Activated T-helper 2 cell treated with anti-CD3 and anti-CD28 coated beads, Interferon-gamma antibody, Interleukin-2, Interleukin-4, amounts not matched to agents 10 μg/mL and 5 μg/mL and 100 μg/mL, durations not matched to agents 14 hours and 24 hours and 36 hours (primary cell): Measurements from ENCODE around the gene NPY4R2. TPM values are rescaled to one million over a fixed set of nuclear protein-coding genes. Genes with fewer than 3 reads are reported as not detected.
"Not testable (repeated sequence)": the region's sequence is repeated elsewhere in the genome, so short reads cannot be mapped to it uniquely, and the experiment has no call there.

Experiments
- DNase-seq: peaks from one replicate; pipeline ENCODE4 v3.0.0; 2021; ENCODE audit warnings: low spot score
- H3K27ac Mint-ChIP-seq: one replicate; pipeline ENCODE4 v1.8.0; 2021; ENCODE audit warnings: mixed read lengths
- H3K27me3 Mint-ChIP-seq: one replicate; pipeline ENCODE4 v1.8.0; 2021; ENCODE audit warnings: low read depth, mixed read lengths
- H3K36me3 Mint-ChIP-seq: one replicate; pipeline ENCODE4 v1.8.0; 2021; ENCODE audit warnings: low read depth, mixed read lengths
- H3K4me1 Mint-ChIP-seq: one replicate; pipeline ENCODE4 v1.8.0; 2021; ENCODE audit warnings: low read depth, mixed read lengths
- H3K4me3 Mint-ChIP-seq: one replicate; pipeline ENCODE4 v1.8.0; 2021; ENCODE audit warnings: low read depth, mild to moderate bottlenecking, moderate library complexity, mixed read lengths
- H3K9me3 Mint-ChIP-seq: one replicate; pipeline ENCODE4 v1.8.0; 2021; ENCODE audit warnings: mixed read lengths
- intact Hi-C: fragments of 100-400 bp; cut with micrococcal nuclease; formaldehyde crosslinking; loops from one replicate; pipeline ENCODE4 v1.15.1; 2023
- total RNA-seq: library from RNA; stranded (reverse); gene quantifications from 2 replicates; pipeline ENCODE4 v1.2.3, GENCODE V29; 2022

Gene NPY4R2, protein sequence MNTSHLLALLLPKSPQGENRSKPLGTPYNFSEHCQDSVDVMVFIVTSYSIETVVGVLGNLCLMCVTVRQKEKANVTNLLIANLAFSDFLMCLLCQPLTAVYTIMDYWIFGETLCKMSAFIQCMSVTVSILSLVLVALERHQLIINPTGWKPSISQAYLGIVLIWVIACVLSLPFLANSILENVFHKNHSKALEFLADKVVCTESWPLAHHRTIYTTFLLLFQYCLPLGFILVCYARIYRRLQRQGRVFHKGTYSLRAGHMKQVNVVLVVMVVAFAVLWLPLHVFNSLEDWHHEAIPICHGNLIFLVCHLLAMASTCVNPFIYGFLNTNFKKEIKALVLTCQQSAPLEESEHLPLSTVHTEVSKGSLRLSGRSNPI
- not detected in 2 replicates for total RNA-seq

DNA sequence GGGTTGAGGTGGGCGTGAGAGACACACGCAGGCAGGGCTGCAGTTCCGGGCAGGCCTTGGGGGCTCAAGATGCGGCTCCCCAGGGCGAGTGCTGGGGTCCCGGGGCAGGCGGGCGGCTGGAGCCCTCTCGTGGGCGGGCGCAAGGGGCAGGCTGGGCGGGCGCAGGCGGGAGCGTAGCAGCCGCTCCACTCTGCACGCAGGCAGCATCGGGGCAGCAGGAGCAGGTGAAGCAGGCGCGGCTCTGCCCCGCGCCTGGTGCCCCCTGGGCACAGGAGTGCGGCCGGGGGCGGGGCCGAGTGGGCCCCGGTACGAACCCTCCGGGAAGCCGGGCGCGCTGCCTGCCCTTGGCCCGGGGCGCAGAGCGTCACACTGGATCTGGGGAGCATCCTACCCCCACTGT lies at the start of gene NPY4R2:
TSS of gene NPY4R2 (plus strand) at position 188 of the 400 bp plus-strand sequence. CDS start 3,326 bp downstream, outside the sequence.
- H3K9me3 Mint-ChIP-seq, intact Hi-C loops, H3K4me3 Mint-ChIP-seq, H3K4me1 Mint-ChIP-seq, DNase-seq, H3K27ac Mint-ChIP-seq, H3K36me3 Mint-ChIP-seq, H3K27me3 Mint-ChIP-seq: not testable (repeated sequence)

DNA sequence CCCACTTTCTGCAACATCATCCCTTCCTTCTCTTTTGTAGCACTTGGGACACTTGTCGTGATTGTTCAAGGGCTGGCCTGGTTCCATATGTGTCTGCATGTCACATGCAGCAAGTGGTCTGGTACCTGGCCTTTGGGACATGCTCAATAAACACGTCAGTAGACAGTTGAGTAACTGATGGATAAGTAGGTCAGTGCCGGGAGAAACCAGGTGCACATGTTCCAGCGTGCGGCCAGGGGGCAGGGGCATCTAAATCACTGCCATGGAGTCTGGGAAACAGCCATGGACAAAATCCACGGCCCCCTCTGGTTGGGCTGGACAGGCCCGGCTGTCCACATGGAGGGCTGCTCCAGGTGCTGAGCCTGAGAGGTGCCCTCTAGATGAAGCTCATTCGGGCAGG lies 47.6 kb upstream of the NPY4R2 start:
- H3K4me3 Mint-ChIP-seq, intact Hi-C loops, H3K4me1 Mint-ChIP-seq, H3K27ac Mint-ChIP-seq, H3K36me3 Mint-ChIP-seq, H3K27me3 Mint-ChIP-seq, H3K9me3 Mint-ChIP-seq, DNase-seq: not testable (repeated sequence)

DNA sequence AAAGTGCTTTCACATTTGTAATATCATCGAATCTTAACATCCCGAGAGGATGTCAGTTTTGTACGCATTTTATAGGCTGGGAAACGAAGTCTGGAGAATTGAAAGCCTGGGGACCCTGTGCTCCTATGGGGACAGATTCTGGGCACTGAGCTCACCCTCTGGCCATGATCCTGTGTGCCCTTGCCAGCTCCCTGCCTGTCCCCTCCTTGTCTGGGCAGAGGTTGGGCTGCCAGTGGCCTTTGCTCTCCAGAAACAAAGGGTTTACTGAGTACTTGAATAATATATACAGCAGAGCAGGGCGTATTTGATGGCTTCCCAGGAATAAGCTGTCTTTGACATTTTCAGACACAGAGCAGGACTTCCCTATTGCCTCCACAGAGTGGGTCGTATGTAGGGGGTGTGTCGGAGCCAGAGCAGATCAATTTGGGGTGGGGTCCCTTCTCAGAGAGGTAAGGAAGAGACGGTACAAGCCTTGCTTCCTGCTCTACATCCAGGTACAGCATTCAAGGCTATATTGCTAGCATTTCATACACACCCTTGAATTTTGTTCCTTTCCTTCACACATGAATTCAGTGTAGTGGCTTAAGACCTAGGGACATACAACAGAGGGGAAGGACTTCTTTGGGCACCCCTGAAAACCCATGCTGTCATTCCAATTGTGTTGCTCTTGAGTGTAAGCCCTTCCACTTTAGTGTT lies 46.8 kb upstream of the NPY4R2 start:
- DNase-seq, H3K27me3 Mint-ChIP-seq, H3K4me3 Mint-ChIP-seq, H3K4me1 Mint-ChIP-seq, H3K9me3 Mint-ChIP-seq, H3K36me3 Mint-ChIP-seq, H3K27ac Mint-ChIP-seq, intact Hi-C loops: not testable (repeated sequence)

DNA sequence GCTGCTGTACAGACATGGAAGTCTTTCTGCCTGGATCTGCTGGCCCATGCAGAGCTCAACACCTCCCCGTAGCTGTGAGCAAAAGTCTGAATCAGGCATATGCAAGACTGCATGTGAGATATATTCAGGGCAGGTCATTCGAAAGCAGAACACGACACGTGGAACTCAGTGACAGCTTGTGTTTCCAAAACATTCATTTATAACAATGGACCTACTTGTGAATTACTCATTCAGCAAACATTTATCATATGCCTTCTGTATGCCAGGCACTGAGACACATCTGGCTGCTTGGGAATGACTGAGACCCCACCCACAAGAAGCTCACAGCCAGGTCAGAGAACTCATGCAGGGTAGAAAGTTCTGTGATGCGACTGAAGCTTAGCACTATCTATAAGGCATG lies 46.2 kb upstream of the NPY4R2 start:
- intact Hi-C loops, H3K9me3 Mint-ChIP-seq, H3K27ac Mint-ChIP-seq, H3K4me1 Mint-ChIP-seq, DNase-seq, H3K36me3 Mint-ChIP-seq, H3K4me3 Mint-ChIP-seq, H3K27me3 Mint-ChIP-seq: not testable (repeated sequence)

- H3K27me3 Mint-ChIP-seq, H3K4me1 Mint-ChIP-seq, H3K4me3 Mint-ChIP-seq, H3K27ac Mint-ChIP-seq, H3K36me3 Mint-ChIP-seq, intact Hi-C loops, DNase-seq, H3K9me3 Mint-ChIP-seq: not testable (repeated sequence)
These were observed 34.2 kb upstream of the NPY4R2 start for GRCh38 chr10:47884239-47884638.

DNA sequence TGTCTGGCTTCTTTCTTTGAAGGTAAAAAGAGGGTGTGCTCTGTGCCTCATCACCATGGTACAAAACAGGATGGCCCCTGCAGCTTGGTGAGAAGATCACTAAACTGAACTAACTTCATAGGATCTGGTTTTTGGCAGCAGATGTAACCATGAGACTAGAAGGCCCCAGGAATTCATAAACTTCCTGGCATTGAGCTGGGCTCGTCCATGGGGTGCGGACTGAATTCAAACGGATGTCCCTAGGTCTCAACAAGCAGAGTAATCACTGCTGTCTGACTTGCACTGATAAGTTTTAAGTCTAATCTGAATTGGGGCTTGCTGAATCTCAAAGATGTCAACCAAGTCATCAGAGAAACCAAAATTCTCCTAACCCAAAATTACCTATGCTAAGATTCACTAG lies 33.5 kb upstream of the NPY4R2 start:
- H3K27me3 Mint-ChIP-seq, H3K36me3 Mint-ChIP-seq, H3K9me3 Mint-ChIP-seq, H3K4me1 Mint-ChIP-seq, H3K27ac Mint-ChIP-seq, H3K4me3 Mint-ChIP-seq, intact Hi-C loops, DNase-seq: not testable (repeated sequence)

DNA sequence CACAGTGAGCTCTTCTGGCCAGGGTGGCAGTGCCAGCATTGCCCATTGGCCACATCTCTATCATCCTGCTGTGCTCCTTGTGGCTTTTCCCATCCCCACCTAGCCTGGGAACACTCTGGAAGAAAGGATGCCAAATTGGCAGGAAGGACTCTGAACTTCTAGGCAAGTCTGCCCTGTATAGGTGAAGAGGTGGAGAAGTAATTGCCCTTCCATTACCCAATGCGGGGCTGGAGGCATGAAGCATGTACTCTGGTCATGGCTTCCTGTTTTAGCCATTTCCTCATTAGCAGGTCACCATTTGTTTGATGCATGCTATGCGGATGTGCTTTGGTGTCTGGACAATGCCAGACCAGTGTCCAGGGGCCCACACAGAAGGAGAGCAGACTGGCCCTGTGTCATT lies 32.1 kb upstream of the NPY4R2 start:
- H3K36me3 Mint-ChIP-seq, intact Hi-C loops, H3K27me3 Mint-ChIP-seq, H3K27ac Mint-ChIP-seq, H3K9me3 Mint-ChIP-seq, H3K4me1 Mint-ChIP-seq, H3K4me3 Mint-ChIP-seq, DNase-seq: not testable (repeated sequence)

GRCh38 chr10:47886827-47887226 lies 31.6 kb upstream of the NPY4R2 start:
- DNase-seq, H3K27me3 Mint-ChIP-seq, intact Hi-C loops, H3K36me3 Mint-ChIP-seq, H3K4me1 Mint-ChIP-seq, H3K27ac Mint-ChIP-seq, H3K4me3 Mint-ChIP-seq, H3K9me3 Mint-ChIP-seq: not testable (repeated sequence)

DNA sequence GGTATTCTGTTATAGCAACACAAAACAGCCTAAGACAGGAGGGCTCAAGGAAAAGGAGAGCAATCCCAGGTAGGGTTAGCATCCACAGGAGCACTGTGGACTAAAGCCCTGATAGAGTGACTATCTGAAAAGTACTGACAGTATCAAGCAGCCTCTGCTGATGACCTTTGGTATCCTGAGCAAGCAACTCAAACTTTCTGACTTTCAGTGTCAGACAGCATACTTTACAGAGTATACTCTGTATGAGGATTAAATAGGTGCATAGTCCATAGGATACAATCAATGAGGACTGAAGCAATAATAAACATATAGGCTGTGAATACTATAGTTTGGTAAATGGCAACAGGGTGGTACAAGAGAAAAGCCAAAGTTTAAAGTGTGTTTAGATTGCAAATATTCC lies 27.7 kb upstream of the NPY4R2 start:
- H3K27ac Mint-ChIP-seq, H3K27me3 Mint-ChIP-seq, H3K4me1 Mint-ChIP-seq, H3K9me3 Mint-ChIP-seq, intact Hi-C loops, DNase-seq, H3K4me3 Mint-ChIP-seq, H3K36me3 Mint-ChIP-seq: not testable (repeated sequence)

DNA sequence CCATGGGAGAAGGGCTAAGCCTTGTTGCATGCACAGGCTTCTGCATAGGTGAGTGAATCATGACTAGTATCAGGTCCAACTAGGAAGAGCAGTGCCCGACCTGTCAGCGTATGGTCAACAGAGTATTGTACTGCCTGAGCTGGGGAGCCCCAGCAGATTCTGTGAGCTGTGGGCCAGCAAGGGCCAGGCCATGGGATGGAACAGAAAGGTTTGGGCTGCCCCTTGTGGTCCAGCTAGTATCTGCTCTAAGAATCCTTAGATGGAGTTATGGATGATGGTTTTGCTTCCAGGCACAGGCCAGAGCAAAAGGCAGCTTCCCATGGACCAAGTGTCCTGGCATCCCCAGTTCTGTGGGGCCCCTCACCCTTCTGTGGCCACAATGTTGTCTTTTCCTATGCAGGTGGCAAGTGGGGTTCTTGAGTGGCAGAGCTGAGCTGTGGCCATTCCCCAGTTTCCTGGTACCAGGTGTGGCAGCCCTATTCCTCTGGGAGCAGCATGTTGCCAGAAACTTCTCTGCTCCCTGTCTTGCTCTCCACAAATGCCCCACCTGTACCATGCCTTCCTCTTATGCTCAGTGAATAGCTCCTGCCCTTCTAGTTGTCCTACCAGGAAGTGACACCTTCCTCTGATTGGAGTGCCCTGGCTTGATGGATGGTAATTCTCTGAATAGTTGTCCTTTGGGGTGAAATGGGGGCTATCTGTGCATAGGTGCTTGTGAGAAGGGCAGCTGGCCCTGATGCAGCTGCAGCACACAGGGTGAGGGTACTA lies 25.8 kb upstream of the NPY4R2 start:
- intact Hi-C loops = not testable (repeated sequence)

DNA sequence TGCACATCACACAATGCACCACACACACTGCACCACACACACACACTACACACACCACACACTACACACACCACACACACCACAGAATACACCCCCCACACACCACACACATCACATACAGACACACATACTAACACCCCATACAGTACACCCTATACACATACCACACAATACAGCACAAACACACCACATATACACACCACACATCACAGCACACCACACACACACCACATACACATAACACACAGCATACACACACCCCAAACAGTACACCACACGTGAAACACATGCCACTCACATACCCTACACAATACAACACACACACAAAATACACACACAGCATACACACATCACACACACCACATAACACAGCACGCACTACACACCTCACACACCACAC lies 23.9 kb upstream of the NPY4R2 start:
- H3K4me1 Mint-ChIP-seq, intact Hi-C loops, H3K9me3 Mint-ChIP-seq, H3K27me3 Mint-ChIP-seq, H3K4me3 Mint-ChIP-seq, H3K27ac Mint-ChIP-seq, DNase-seq, H3K36me3 Mint-ChIP-seq: not testable (repeated sequence)

More for the DNA sequence above, 25.8 kb upstream of the NPY4R2 start:
- not testable (repeated sequence) for H3K36me3 Mint-ChIP-seq, DNase-seq, H3K27ac Mint-ChIP-seq, H3K9me3 Mint-ChIP-seq, H3K4me3 Mint-ChIP-seq, H3K4me1 Mint-ChIP-seq, H3K27me3 Mint-ChIP-seq

- H3K27me3 Mint-ChIP-seq, H3K9me3 Mint-ChIP-seq, H3K4me1 Mint-ChIP-seq, DNase-seq, intact Hi-C loops, H3K4me3 Mint-ChIP-seq, H3K27ac Mint-ChIP-seq, H3K36me3 Mint-ChIP-seq: not testable (repeated sequence)
These were observed 20.6 kb upstream of the NPY4R2 start for GRCh38 chr10:47897813-47898212.

GRCh38 chr10:47909333-47909732 lies 9.1 kb upstream of the NPY4R2 start:
- intact Hi-C loops, H3K36me3 Mint-ChIP-seq, DNase-seq, H3K9me3 Mint-ChIP-seq, H3K4me1 Mint-ChIP-seq, H3K27me3 Mint-ChIP-seq, H3K4me3 Mint-ChIP-seq, H3K27ac Mint-ChIP-seq: not testable (repeated sequence)
